Measurements from ENCODE around the gene HDDC3. TPM values are rescaled to one million over a fixed set of nuclear protein-coding genes. Genes with fewer than 3 reads are reported as not detected.

HDDC3 gene
- polyA plus RNA-seq, 1 donor (not counting 4 experiments of a cell fraction or from before 2014, with no cell fraction given), result 11.8 TPM

DNA sequence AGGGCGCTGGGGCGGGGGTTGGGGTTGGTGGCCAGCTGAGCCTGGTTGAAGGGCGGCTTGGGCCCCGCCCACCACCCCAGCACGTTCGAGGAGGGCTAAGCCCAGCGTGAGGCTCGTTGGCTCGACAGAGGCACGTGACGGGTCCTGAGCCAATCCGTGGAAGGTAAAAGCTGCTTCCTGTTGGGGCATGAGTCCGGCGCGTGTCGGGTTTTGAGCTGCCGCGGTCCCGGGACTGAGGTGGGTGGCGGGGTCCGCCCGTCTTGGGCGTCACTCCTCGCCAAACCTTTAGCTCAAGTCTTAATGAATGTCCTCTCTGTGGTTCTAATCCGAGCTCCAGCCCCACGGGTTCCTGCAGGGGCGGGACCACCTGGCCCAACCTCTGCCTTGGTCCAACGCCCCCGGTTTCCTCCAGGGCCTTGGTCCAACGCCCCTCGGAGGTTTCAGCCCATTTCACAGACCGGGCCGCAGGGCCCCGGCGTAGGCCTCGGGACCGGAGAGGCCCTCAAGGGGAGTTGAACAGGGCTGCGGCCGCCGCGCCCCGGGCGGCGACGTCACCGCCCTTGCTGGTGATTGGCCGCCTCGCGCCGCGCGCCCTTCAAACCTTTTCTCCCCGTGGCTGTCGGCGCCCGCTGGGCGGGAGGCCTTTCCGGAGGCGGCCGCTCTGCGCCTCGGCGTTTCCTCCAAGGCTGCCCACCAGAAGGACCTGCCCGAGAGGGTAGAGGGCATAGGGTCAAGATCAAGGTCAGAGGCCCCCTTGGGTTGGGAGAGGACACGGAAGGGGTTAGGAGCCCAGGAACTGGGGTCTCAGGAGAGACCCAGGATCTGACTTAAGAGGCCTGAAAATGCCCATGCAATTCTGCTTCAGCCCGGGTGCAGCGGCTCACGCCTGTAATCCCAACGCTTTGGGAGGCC, 22.6 kb upstream of the HDDC3 start, which contains the start of gene RCCD1:
Gene RCCD1, plus strand, starts transcription at position 173 of the 912 bp plus-strand sequence. CDS start 1,851 bp downstream, outside the sequence.
- Histone ChIP-seq H3K4me2 (ENCODE audit: control insufficient read depth, extremely low read depth, insufficient read depth, low read depth, low read length) (peak within 1 kb of the TSS; percentile 87), H3K9me1 (ENCODE audit: control insufficient read depth, extremely low read depth, insufficient read depth, low read length) (no peaks in the 10 kb centered on the region), H3K9ac (ENCODE audit: control insufficient read depth, extremely low read depth, insufficient read depth, low read length) (peak within 1 kb of the TSS; percentile 95), H3K36me3 (ENCODE audit: control insufficient read depth in 2 of 2, extremely low read depth in 1 of 2, insufficient read depth in 2 of 2, low read length in 2 of 2) (peaks cover 16 to 24% of the 10 kb centered on the region in 2 experiments), H3K27ac (ENCODE audit: control insufficient read depth, insufficient read depth, low read length) (peak within 1 kb of the TSS; percentile 94), H3K79me2 (ENCODE audit: control insufficient read depth, insufficient read depth, low read length) (no peaks in the 10 kb centered on the region), H3K9me3 (ENCODE audit: control insufficient read depth, low read depth, low read length) (no peaks in the 10 kb centered on the region), H3K27me3 (ENCODE audit: control insufficient read depth, extremely low read depth, insufficient read depth, low read length) (no peaks in the 10 kb centered on the region), H3K4me1 (ENCODE audit: control insufficient read depth, extremely low read depth, insufficient read depth, low read length) (peaks cover 16% of the 10 kb centered on the region), H2AFZ (ENCODE audit: control insufficient read depth, low read length) (peak within 1 kb of the TSS; percentile 88), H3K4me3 (ENCODE audit: control insufficient read depth in 2 of 3, extremely low read depth in 1 of 3, insufficient read depth in 2 of 3, low read depth in 1 of 3, low read length in 3 of 3) (peak within 1 kb of the TSS; percentile 60 to 80 (median 77)), H4K20me1 (ENCODE audit: control insufficient read depth, extremely low read depth, insufficient read depth, low read length) (no peaks in the 10 kb centered on the region)
- TF ChIP-seq, protein P1, sequence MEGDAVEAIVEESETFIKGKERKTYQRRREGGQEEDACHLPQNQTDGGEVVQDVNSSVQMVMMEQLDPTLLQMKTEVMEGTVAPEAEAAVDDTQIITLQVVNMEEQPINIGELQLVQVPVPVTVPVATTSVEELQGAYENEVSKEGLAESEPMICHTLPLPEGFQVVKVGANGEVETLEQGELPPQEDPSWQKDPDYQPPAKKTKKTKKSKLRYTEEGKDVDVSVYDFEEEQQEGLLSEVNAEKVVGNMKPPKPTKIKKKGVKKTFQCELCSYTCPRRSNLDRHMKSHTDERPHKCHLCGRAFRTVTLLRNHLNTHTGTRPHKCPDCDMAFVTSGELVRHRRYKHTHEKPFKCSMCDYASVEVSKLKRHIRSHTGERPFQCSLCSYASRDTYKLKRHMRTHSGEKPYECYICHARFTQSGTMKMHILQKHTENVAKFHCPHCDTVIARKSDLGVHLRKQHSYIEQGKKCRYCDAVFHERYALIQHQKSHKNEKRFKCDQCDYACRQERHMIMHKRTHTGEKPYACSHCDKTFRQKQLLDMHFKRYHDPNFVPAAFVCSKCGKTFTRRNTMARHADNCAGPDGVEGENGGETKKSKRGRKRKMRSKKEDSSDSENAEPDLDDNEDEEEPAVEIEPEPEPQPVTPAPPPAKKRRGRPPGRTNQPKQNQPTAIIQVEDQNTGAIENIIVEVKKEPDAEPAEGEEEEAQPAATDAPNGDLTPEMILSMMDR (optimal IDR thresholded peaks at IDR 0.05 in 1 of 3, IDR thresholded peaks at IDR 0.05 in 1 of 3, conservative IDR thresholded peaks at IDR 0.05 in 1 of 3; ENCODE audit: extremely low read depth in 1 of 3, insufficient read depth in 2 of 3, low read length in 3 of 3), result no peak
- TF ChIP-seq EZH2 (IDR thresholded peaks at IDR 0.05; ENCODE audit: low read length), result no peak
- peak; percentile 88 for FAIRE-seq
- peak; percentile 72 for DNase-seq (ENCODE audit: low read depth, low spot score)
- dilution Hi-C loops (cut with MboI; ENCODE audit: extremely low pct_ligation_motif_present, low sequenced_read_pairs), result no loop called here

DNA sequence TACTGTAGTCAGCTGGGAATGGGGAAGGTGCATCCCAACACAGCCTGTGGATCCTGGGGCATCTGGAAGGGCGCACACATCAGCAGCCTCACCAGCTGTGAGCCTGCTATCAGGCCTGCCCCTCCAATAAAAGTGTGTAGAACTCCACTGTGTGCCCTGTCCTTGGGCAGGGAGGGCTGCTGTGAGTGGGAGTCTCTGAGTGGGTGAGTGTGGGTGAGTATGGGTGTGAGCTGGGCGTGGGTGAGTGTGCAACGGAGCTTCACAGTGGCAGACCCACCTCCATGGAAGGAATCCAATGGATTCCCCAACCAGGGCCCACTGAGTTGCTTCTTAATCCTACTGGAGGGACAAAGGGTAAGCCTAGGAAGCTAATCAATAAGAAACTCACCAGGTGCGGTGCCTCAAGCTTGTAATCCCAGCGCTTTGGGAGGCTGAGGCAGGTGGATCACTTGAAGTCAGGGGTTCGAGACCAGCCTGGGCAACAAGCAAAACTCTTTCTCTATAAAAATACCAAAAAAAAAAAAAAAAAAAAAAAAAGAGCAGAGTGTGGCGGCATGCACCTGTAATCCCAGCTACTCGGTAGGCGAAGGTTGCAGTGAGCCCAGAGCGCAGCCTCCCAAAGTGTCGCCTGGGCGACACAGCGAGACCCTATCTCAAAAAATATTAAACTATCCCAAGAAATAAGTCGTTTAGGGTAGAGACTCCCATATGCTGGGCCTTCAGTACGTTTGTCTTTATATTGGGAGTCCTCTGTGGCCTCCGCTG, 21.8 kb upstream of the HDDC3 start:
- FAIRE-seq (no peak), DNase-seq (ENCODE audit: low read depth, low spot score) (no peak)
- Histone ChIP-seq H3K4me2 (ENCODE audit: control insufficient read depth, extremely low read depth, insufficient read depth, low read depth, low read length) (peak overlapping the region; percentile 87), H4K20me1 (ENCODE audit: control insufficient read depth, extremely low read depth, insufficient read depth, low read length) (no peaks in the 10 kb centered on the region), H3K9me3 (ENCODE audit: control insufficient read depth, low read depth, low read length) (no peaks in the 10 kb centered on the region), H3K27ac (ENCODE audit: control insufficient read depth, insufficient read depth, low read length) (no peak overlapping the region), H3K36me3 (ENCODE audit: control insufficient read depth in 2 of 2, extremely low read depth in 1 of 2, insufficient read depth in 2 of 2, low read length in 2 of 2) (peaks cover 18 to 27% of the 10 kb centered on the region in 2 experiments), H3K9me1 (ENCODE audit: control insufficient read depth, extremely low read depth, insufficient read depth, low read length) (no peaks in the 10 kb centered on the region), H2AFZ (ENCODE audit: control insufficient read depth, low read length) (no peak overlapping the region), H3K4me3 (ENCODE audit: control insufficient read depth in 2 of 3, extremely low read depth in 1 of 3, insufficient read depth in 2 of 3, low read depth in 1 of 3, low read length in 3 of 3) (peak overlapping the region in 1 of 3 experiments; percentile 77), H3K27me3 (ENCODE audit: control insufficient read depth, extremely low read depth, insufficient read depth, low read length) (no peaks in the 10 kb centered on the region), H3K79me2 (ENCODE audit: control insufficient read depth, insufficient read depth, low read length) (no peaks in the 10 kb centered on the region), H3K9ac (ENCODE audit: control insufficient read depth, extremely low read depth, insufficient read depth, low read length) (no peak overlapping the region), H3K4me1 (ENCODE audit: control insufficient read depth, extremely low read depth, insufficient read depth, low read length) (peaks cover 20% of the 10 kb centered on the region)
- dilution Hi-C loops (cut with MboI; ENCODE audit: extremely low pct_ligation_motif_present, low sequenced_read_pairs), result no loop called here
- TF ChIP-seq, protein P1 (optimal IDR thresholded peaks at IDR 0.05 in 1 of 3, IDR thresholded peaks at IDR 0.05 in 1 of 3, conservative IDR thresholded peaks at IDR 0.05 in 1 of 3; ENCODE audit: extremely low read depth in 1 of 3, insufficient read depth in 2 of 3, low read length in 3 of 3), result no peak
- no peak for TF ChIP-seq EZH2 (IDR thresholded peaks at IDR 0.05; ENCODE audit: low read length)
